HG03520 (cell line): ENCODE data around the gene CDYL.

Source experiments
- ATAC-seq: cut with Tn5 transposase; IDR thresholded peaks from one replicate; pipeline ENCODE4 v1.9.1; 2021; ENCODE audit warnings: mild to moderate bottlenecking, moderate library complexity; ENCODE audit not compliant: unreplicated experiment

Gene CDYL

GRCh38 chr6:4905826-4906225 lies 129.6 kb downstream of the CDYL start:
- ATAC-seq, result no peak

GRCh38 chr6:4906293-4907276 lies 130.4 kb downstream of the CDYL start:
- no peak for ATAC-seq

- ATAC-seq, result no peak
Observed at GRCh38 chr6:4907602-4908001, 131.4 kb downstream of the CDYL start.

- no peak for ATAC-seq
Observed at GRCh38 chr6:4908062-4908461, 131.9 kb downstream of the CDYL start.

GRCh38 chr6:4909063-4909706 lies 133.0 kb downstream of the CDYL start:
- ATAC-seq, result no peak

GRCh38 chr6:4910037-4910760 lies 134.0 kb downstream of the CDYL start:
- no peak for ATAC-seq

- ATAC-seq, result no peak
Observed at GRCh38 chr6:4912559-4912958, 136.4 kb downstream of the CDYL start.

- ATAC-seq, result no peak
Observed at GRCh38 chr6:4913705-4914419, 137.7 kb downstream of the CDYL start.

GRCh38 chr6:4914420-4915159 lies 138.4 kb downstream of the CDYL start:
- ATAC-seq, result no peak

GRCh38 chr6:4916954-4917561 lies 140.9 kb downstream of the CDYL start:
- ATAC-seq, result no peak

- no peak for ATAC-seq
Observed at GRCh38 chr6:4920914-4921410, 144.8 kb downstream of the CDYL start.

- no peak for ATAC-seq
Observed at GRCh38 chr6:4922488-4923037, 146.4 kb downstream of the CDYL start.

GRCh38 chr6:4923081-4923480 lies 146.9 kb downstream of the CDYL start:
- ATAC-seq, result no peak

GRCh38 chr6:4924661-4925271 lies 148.6 kb downstream of the CDYL start:
- ATAC-seq, result no peak

GRCh38 chr6:4925580-4925979 lies 149.4 kb downstream of the CDYL start:
- no peak for ATAC-seq

GRCh38 chr6:4928426-4928825 lies 152.2 kb downstream of the CDYL start:
- ATAC-seq, result no peak

GRCh38 chr6:4929097-4929718 lies 153.0 kb downstream of the CDYL start:
- no peak for ATAC-seq

GRCh38 chr6:4930025-4930691 lies 154.0 kb downstream of the CDYL start:
- ATAC-seq, result no peak
